GM12878 (cell line): Measurements from ENCODE around the gene DLG2.

Experiments used
- CEBPB ChIP-seq, 2 experiments: fragments of 150-350 bp in 1 of 2; IDR thresholded peaks; 2 replicates each; pipeline ENCODE4 v1.6.1; 2012 to 2014; ENCODE audit warnings: low read depth in 2 of 2, low read length in 2 of 2, borderline replicate concordance in 1 of 2, inconsistent platforms in 1 of 2
- POLR2A ChIP-seq: IDR thresholded peaks from 2 replicates; pipeline ENCODE4 v1.6.1; 2011; ENCODE audit warnings: low read depth, mild to moderate bottlenecking, low read length
- TF ChIP-seq, protein P1 (sequence below), 3 experiments: IDR thresholded peaks in 2 of 3; conservative IDR thresholded peaks in 1 of 3; 2 replicates each; pipeline ENCODE4 v1.5.1; 2011; ENCODE audit warnings: low read depth in 3 of 3, low read length in 3 of 3, mild to moderate bottlenecking in 3 of 3, control low read depth in 2 of 3, moderate library complexity in 2 of 3, inconsistent platforms in 1 of 3, mixed read lengths in 1 of 3; ENCODE audit not compliant: control insufficient read depth in 2 of 3, insufficient read depth in 1 of 3; ENCODE audit errors: extremely low read depth in 1 of 3

DNA sequence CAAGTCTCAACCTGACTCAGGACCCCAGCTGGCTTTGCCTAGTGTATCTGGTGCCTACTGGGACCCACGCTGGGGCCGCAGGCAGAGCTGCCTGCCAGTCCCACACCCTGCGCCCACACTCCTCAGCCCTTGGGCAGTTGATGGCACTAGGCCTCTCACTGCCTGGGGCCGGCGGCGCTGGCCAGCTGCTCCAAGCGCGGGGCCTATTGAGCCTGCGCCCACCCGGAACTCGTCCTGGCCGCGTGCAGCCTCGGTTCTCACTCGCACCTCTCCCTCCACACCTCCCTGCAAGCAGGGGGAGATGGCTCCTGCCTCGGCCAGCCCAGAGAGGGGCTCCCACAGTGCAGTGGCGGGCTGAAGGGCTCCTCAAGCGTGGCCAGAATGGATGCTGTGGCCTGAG, 1432.4 kb downstream of the DLG2 start:
- TF ChIP-seq, protein P1, sequence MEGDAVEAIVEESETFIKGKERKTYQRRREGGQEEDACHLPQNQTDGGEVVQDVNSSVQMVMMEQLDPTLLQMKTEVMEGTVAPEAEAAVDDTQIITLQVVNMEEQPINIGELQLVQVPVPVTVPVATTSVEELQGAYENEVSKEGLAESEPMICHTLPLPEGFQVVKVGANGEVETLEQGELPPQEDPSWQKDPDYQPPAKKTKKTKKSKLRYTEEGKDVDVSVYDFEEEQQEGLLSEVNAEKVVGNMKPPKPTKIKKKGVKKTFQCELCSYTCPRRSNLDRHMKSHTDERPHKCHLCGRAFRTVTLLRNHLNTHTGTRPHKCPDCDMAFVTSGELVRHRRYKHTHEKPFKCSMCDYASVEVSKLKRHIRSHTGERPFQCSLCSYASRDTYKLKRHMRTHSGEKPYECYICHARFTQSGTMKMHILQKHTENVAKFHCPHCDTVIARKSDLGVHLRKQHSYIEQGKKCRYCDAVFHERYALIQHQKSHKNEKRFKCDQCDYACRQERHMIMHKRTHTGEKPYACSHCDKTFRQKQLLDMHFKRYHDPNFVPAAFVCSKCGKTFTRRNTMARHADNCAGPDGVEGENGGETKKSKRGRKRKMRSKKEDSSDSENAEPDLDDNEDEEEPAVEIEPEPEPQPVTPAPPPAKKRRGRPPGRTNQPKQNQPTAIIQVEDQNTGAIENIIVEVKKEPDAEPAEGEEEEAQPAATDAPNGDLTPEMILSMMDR (IDR thresholded peaks at IDR 0.05 in 2 of 3, conservative IDR thresholded peaks at IDR 0.05 in 1 of 3; ENCODE audit: control insufficient read depth in 2 of 3, extremely low read depth in 1 of 3, insufficient read depth in 1 of 3, low read depth in 3 of 3, low read length in 3 of 3): no peak
- no peak for TF ChIP-seq CEBPB (IDR thresholded peaks at IDR 0.05; ENCODE audit: borderline replicate concordance in 1 of 2, low read depth in 2 of 2, low read length in 2 of 2)
- TF ChIP-seq POLR2A: no peak
